ENCODE results near the gene TRIM5.

GRCh38 chr11:5691964-5692361 is 7.1 kb upstream of the TRIM5 start:
- TF ChIP-seq CTCF (IDR thresholded peaks at IDR 0.05) (no peak), POLR2A (IDR thresholded peaks at IDR 0.05) (no peak)

All from esophagus squamous epithelium (tissue), 4 donors.